DMS79 treated with DMSO at 0.1 percent for 48 hours (cell line): ENCODE results near the gene KLK7.
"Not testable (repeated sequence)": the region's sequence is repeated elsewhere in the genome, so short reads cannot be mapped to it uniquely, and the experiment has no call there.

Experiments
- DNase-seq: peaks from one replicate; lab custom pipeline; 2025; lab: John Stamatoyannopoulos, UW

KLK7 gene

DNA sequence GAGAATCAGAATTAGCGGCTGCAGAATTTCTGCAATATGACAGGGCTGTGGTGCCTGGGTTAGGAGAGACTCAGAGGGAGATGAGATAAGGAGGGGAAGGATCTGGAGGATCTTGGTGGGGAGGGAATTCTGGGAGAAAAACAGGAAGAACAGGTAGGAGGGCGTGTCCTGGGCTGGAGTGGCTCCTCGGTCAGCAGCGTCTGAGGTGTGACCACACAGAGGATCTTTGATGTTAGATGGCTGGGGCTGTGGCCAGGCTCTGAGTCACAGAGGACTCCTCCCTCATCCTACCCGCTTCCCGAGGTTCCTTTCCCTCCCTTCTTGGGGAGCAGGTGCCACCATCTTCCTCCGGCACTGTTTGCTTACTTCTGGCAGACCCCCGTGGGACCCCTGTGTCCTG, 8.0 kb downstream of the KLK7 start:
- DNase-seq: no peak

GRCh38 chr19:50974702-50975556, 8.8 kb downstream of the KLK7 start:
- DNase-seq: no peak

DNA sequence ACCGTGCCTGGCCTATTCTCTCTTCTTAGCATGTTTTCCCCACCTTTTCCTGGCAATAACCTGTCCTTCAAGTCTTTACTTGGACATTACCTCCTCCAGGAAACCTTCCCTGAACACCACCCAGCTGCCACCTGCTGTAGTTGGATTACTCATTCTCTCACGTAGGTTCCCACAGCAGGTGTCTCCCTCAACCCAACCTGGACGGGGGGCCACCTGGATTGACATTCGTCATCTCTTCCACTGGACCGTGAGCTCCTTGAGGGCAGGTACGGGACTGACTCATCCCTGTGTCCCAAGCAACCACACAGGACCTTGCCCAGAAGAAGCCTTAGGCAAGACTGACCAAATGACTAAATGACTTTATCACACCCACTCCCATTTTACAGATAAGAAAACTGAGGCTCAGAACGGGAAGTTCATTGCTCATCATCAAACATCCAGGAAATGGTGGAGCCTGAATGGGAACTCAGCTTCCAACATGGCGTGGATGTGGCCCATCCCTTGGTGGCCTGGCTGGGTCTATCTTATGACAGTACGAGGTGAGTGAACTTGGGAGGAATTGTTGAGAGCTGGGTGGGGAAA, 10.8 kb downstream of the KLK7 start:
- DNase-seq: no peak

DNA sequence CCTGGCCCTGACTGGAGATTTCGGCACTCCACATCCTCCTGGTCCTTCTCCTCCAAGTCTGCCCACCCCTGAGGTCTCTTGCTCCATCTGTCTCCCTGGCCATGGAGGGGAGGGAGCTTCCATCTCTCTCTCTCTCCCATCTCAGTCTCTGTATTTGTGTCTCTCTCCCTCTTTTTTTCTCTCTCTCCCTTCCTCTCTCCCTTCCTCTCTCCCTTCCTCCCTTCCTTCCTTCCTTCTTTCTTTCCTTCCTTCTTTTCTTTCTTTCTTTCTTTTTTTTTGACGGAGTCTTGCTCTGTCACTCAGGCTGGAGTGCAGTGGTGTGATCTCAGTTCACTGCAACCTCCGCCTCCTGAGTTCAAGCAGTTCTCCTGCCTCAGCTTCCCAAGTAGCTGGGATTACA, 13.9 kb downstream of the KLK7 start:
- DNase-seq: not testable (repeated sequence)

GRCh38 chr19:50969413-50969760, 14.3 kb downstream of the KLK7 start, which contains the start of gene KLK6:
KLK6 (minus strand) TSS chr19:50969591; CDS start chr19:50968104, 1,487 bp downstream.
- DNase-seq: no peak

GRCh38 chr19:50968716-50969412, 14.9 kb downstream of the KLK7 start:
- DNase-seq: no peak

GRCh38 chr19:50967929-50968715, 15.6 kb downstream of the KLK7 start:
- DNase-seq: no peak

DNA sequence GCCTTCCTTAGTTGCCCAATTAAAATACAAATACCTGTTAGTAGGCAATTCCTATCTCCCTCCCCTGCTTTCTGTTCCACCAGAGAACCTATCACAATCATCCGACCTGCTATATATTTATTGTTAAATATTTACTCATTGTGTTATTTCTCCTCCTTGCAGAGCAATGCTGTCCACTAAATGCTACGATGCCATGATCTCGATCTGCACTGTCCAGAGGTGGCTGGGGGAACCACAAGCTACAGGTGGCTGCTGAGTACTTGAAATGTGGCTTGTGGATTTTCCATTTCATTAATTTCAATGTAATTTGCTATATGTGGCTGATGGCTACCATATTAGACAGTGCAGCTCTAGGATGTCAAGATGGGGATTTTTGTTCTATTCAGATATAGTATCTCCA, 19.5 kb downstream of the KLK7 start:
- no peak for DNase-seq

DNA sequence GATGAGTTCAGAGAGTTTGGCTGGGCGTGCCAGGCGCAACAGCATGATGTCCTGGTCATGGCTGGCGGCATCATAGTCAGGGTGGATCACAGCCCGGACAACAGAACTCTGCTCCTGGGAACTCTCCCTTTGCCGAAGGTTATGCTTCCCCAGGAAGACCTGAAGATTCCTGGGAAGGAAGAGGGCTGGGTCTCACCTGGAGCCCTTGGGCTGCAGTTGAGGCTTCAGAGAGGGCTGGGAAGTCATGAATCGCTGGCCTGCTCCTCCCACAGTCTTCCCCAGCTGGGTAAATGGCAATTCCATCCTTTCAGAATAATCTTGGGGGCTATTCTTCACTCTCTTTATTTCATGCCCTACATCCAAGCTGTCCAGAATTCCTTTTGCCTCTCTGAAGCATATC, 20.3 kb downstream of the KLK7 start:
- no peak for DNase-seq

GRCh38 chr19:50962245-50962644, 21.5 kb downstream of the KLK7 start:
- DNase-seq: no peak

DNA sequence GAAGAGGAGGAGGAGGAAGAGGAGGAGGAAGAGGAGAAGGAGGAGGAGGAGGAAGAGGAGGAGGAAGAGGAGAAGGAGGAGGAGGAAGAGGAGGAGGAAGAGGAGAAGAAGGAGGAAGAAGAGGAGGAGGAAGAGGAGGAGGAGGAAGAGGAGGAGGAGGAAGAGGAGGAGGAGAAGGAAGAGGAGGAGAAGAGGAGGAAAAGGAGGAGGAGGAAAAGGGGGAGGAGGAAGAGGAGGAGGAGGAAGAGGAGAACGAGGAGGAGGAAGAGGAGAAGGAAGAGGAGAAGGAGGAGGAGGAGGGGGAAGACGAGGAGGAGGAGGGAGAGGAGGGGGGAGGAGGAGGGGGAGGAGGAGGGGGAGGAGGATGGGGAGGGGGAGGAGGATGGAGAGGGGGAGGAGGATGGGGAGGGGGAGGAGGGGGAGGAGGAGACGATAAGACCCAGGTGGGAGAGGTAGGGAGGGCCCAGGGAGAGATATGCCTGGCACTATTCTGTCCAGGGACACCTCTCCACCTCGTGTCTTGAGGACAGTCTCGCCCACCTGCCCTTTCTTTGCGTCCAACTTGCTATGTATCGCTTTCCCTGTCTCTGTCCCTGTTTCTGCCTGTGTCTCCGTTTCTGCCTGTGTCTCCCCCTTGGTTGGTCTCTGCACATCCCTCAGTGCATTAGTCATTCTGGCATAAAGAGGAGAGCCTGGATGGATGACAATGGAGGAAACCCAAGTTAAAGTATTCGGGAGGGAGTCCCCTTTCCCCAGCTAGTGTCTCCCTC, 23.8 kb downstream of the KLK7 start:
- no peak for DNase-seq

DNA sequence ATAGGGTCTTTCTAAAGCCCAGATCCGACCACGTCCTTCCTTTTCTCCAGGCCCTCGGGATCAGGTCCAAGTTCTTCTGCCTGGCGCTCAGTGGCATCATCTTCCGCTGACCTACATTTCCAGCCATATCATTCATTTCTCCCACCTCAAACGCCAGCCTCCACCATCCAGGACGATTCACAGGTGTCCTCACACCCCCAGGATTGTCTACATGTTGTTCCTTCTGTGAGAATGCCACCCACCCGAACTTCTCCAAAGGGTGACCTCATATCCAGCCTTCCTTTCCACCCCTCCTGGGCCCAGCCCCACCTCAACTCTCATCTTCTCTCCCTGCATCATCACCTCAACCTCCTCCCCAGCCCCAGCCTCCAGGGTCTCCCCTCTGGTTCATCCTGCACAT, 26.1 kb downstream of the KLK7 start:
- no peak for DNase-seq

GRCh38 chr19:50952910-50953309, 30.8 kb downstream of the KLK7 start, which contains the start of gene KLK5:
KLK5 (minus strand) TSS chr19:50953038; CDS start chr19:50952657, 381 bp downstream.
- DNase-seq: no peak

DNA sequence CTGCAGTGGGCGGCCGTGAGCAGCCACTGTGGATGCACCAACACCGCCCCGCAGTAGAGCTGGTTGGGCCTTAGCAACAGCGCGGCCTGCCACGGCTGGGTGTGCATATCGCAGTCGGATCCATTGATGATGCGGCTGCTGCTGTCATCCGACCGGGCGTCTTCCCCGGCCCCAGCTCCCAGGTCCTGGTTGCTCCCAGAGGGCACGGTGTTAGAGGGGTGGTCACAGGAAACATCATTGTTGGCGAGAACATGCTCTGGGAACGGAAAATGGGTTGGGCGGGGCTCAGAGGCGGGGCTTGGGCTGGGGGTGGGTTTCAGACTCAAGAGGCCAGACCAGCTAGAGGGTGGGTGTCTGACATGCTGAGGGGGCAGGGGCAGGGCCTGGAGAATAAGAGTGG, 33.9 kb downstream of the KLK7 start:
- no peak for DNase-seq

GRCh38 chr19:50947123-50947522, 36.6 kb downstream of the KLK7 start:
- no peak for DNase-seq

DNA sequence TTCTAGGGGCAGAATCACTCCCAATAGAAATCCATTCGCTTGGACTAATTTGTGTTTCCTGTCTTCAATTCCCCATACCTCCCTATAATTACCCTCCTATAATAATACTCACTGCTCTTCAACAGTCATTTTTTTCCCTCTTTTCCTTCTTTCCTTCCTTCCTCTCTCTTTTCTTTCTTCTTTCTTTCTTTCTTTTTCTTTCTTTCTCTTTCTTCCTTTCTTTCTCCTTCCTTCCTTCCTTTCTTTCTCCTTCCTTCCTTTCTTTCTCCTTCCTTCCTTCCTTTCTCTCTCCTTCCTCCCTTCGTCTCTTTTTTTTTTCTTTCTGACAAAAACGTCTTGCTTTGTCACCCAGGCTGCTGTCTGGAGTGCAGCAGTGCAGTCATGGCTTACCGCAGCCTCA, 38.9 kb downstream of the KLK7 start:
- DNase-seq: no peak

- no peak for DNase-seq
These were observed 40.5 kb downstream of the KLK7 start for GRCh38 chr19:50943074-50943828.

- DNase-seq: no peak
These were observed 44.1 kb downstream of the KLK7 start for GRCh38 chr19:50939596-50939995.

- DNase-seq: no peak
These were observed 50.1 kb downstream of the KLK7 start for GRCh38 chr19:50933640-50934039.

DNA sequence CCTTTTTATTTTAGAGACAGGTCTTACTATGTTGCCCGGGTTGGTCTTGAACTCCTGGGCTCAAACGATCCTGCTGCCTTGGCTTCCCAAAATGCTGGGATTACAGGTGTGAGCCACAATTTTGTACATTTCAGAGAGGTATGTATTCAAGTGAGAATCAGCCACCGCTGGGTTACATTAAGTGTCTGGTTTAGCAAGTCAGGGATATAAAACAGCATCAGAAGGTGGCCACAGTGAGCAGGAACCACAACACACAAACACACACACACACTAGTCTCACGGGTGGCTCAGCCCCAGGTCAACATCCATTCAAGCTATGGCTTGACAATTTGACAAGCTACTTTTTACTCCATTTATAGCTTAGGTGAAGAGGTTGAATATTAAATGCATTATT, 51.0 kb downstream of the KLK7 start:
- no peak for DNase-seq
